Measurements from ENCODE around the gene PLSCR3.

DNA sequence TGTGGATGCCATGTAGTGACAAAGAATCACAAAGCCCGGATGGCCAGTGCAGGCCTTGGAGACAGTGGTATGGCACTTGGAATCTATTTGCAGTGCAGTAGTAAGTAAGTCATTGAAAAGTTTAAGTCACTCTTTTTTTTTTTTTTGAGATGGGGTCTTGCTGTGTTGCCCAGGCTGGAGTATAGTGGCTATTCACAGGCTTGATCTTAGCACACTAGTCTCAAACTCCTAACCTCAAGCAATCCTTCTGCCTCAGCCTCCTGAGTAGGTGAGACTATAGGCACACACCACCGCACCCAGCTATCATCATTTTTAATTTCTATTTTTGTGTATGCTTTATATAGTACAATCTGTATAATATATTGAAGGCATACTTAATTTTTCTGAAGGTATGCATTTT, 4.3 kb upstream of the PLSCR3 start:
- TF ChIP-seq, protein P1, sequence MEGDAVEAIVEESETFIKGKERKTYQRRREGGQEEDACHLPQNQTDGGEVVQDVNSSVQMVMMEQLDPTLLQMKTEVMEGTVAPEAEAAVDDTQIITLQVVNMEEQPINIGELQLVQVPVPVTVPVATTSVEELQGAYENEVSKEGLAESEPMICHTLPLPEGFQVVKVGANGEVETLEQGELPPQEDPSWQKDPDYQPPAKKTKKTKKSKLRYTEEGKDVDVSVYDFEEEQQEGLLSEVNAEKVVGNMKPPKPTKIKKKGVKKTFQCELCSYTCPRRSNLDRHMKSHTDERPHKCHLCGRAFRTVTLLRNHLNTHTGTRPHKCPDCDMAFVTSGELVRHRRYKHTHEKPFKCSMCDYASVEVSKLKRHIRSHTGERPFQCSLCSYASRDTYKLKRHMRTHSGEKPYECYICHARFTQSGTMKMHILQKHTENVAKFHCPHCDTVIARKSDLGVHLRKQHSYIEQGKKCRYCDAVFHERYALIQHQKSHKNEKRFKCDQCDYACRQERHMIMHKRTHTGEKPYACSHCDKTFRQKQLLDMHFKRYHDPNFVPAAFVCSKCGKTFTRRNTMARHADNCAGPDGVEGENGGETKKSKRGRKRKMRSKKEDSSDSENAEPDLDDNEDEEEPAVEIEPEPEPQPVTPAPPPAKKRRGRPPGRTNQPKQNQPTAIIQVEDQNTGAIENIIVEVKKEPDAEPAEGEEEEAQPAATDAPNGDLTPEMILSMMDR (IDR thresholded peaks at IDR 0.05) = no peak
- no peak for TF ChIP-seq POLR2A (IDR thresholded peaks at IDR 0.05)

All from uterus (tissue), 2 donors.